Stimulated activated CD8-positive, alpha-beta memory T cell treated with anti-CD3 and anti-CD28 coated beads, Interleukin-15, amount 100 ng/mL, for 48 hours (primary cell): ENCODE data around the gene MYO3A.
"Not testable (repeated sequence)": the region's sequence is repeated elsewhere in the genome, so short reads cannot be mapped to it uniquely, and the experiment has no call there.

ENCODE experiments used
- DNase-seq, 2 donors: peaks; one replicate each; pipeline ENCODE4 v3.0.0-alpha.2; 2020; ENCODE audit warnings: low read depth in 2 of 2

Gene MYO3A

GRCh38 chr10:26081459-26081858 is 147.4 kb downstream of the MYO3A start:
- DNase-seq = no peak

GRCh38 chr10:26085549-26085948 is 151.5 kb downstream of the MYO3A start:
- DNase-seq = no peak

GRCh38 chr10:26087666-26088065 is 153.6 kb downstream of the MYO3A start:
- DNase-seq = no peak

DNA sequence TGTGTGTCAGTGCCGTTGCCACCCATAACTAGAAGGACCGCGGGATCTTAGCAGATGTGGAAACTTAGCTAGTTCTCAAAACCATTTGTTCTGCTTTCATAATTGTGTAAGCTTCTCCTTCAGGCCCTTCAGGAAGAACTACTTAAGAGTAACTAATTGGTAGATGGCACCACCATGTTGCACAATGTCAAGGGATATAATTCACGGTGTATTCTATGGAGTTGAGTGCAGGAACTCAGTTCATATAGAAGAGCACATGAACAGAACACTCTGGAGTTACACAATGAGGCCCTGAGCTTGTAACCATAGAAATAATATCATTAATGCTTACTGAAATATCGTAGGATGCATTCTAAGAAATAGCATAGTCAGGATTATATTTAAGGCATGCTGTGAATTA is 156.0 kb downstream of the MYO3A start:
- no peak for DNase-seq

DNA sequence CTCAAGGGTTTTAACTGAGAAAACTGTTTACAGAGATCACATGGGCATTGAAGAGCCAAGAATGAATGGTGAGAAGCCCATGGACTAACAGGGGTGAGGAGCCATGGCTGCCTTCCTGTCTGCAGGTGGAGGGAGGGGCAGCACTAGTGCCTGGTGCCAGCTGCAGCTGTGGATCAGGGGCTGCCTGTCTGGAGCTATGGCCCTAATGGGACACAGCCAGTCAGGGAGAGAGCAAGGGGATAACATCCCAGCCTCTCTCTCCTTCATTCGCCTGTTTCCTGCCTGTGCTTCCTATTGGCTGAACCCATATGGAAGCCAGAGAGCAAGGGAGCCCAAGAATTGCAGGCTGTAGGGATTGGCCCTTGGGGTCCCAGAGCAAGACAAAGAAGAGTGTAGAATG is 156.7 kb downstream of the MYO3A start:
- no peak for DNase-seq

DNA sequence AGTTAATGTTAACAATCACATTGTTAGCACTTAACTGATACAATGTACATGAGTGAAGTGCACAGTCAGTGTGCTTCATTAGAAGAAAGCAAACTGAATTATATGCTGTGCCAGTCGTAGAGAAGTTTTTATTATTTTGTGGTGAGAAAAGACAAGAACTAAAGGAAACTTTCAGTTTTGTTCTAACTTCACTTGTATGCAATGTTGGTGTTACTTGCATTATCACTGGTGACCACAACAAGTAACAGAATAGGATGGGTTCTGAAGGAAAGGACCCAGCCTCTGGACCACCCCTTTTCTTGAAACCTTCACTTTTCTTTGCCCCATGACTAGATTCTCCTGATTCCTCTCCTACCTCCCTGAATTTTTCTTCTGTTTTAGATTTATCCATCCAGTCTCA is 159.2 kb downstream of the MYO3A start:
- DNase-seq = no peak

GRCh38 chr10:26095781-26096180 is 161.8 kb downstream of the MYO3A start:
- no peak for DNase-seq

- not testable (repeated sequence) for DNase-seq
These were observed 163.5 kb downstream of the MYO3A start for GRCh38 chr10:26097549-26097948.

- no peak for DNase-seq
These were observed 178.5 kb downstream of the MYO3A start for GRCh38 chr10:26112532-26112931.

GRCh38 chr10:26138613-26139012 is 204.6 kb downstream of the MYO3A start:
- no peak for DNase-seq

- no peak for DNase-seq
These were observed 222.0 kb downstream of the MYO3A start for GRCh38 chr10:26156019-26156418.

- DNase-seq = no peak
These were observed 223.7 kb downstream of the MYO3A start for GRCh38 chr10:26157734-26158133.

GRCh38 chr10:26169466-26169865 is 235.4 kb downstream of the MYO3A start:
- DNase-seq = no peak

- no peak for DNase-seq
These were observed 238.1 kb downstream of the MYO3A start for GRCh38 chr10:26172131-26172530.

- DNase-seq = no peak
These were observed 239.8 kb downstream of the MYO3A start for GRCh38 chr10:26173837-26174236.

DNA sequence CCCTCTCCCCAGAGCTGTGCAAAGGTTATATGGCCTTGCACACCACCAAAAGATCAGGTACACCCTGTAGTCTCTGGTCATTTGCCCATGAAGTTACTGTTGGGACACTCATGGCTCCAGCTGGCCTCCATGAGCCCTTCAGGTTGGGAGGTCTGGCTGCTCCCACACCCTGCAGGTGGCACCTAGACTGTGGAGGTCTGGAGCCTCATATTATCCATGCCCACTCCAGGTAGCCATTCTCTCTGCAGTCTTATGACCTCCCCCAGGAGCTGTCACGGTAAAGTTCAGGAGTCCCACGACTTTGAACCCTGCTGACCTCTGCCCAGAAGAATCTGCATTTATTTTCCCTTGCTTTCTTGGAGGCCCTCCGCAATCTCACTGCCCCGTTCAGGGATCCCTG is 243.3 kb downstream of the MYO3A start:
- DNase-seq = no peak

DNA sequence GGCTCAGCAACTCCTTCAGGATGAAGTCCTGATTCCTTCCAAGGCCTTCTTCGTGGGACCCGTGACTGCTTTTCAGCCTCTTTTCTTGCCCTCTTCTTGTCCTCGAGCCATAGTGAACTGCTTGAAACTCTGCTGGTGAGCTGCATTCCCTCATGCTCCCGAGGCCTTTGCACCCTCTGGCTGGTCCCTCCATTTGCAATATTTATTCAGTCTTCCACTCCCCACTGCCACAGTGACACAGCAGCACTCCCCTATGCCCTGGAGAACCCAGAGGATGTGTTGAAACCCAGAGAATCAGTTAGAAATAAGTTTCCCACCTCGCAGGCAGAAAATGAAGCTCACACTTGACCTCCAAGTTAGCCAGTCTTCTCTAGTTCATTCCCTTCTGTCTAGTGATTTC is 260.2 kb downstream of the MYO3A start:
- no peak for DNase-seq

GRCh38 chr10:26197248-26197647 is 263.2 kb downstream of the MYO3A start:
- DNase-seq = no peak

GRCh38 chr10:26198119-26198518 is 264.1 kb downstream of the MYO3A start:
- DNase-seq = no peak

DNA sequence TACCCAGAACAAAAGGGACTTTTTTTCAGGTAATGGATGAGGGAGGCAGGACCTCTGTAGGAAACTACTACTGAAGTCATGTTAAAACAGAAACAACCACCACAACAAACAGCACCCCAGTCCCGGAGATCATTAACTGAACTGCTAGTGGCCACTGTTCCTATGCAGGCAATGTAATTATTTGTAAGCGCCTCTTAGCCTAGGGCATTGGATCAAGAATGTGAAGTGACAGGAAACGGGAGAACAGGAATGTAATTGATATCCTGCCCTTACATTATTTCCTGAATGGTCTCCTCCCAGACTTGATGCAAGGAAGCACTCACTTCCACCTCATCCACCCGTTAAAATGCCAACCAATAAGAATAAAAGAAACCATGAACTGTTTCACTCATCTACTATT is 265.8 kb downstream of the MYO3A start:
- DNase-seq = no peak

GRCh38 chr10:26205223-26205622 is 271.2 kb downstream of the MYO3A start:
- DNase-seq = no peak

DNA sequence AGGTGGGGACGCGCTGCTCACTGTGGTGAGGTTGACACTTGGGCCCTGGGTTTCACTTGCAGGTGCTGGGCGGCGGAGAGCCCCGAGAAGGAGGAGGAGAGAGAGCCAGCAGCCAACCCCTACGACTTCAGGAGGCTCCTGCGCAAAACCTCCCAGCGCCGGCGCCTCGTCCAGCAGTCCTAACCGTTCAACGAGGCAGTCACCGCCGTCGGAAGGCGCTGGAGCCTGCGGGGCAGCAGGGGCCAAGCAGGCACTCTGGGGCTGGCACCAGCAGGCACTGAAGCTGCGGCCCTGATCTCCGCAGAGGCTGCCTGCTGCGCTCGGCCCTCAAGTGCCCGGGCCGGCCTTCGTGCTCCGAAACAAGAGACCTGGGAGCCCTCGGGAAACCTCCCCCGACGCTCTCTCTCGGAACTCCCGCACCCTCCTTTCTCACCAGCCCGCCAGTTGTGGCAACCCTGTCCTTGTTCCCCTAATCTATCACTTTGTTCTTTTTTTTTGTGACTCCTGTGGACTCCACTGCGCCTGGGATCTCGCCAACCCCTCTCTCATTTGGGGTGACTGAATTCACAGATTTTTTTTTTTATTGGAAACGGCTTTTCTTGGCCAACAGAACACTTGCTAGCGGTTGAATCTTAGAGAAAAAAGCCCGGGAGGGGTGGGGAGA is 277.9 kb downstream of the MYO3A start:
- no peak for DNase-seq

DNA sequence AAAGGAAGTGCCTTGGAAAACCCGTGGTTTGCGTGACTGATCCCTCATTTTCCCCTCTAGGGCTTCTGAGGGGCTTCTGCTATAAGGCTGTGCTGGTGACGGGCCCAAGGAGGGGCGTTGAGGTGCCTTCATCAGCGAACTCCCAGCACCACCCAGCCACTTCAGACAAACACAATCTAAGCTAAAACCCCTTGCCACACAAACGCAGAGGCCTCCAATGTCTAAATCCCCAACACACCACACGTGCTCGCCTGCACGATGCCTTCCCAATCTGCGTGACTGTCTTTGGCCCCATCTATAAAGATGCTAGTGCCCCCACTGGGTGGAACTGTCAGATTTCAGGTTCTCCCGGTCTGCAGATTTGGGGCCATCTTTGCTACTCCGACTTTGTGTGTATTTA is 278.5 kb downstream of the MYO3A start:
- no peak for DNase-seq

GRCh38 chr10:26213157-26213800 is 279.2 kb downstream of the MYO3A start:
- DNase-seq = no peak
